Heart right ventricle (tissue), 16 donors: ENCODE measurements around the gene SUGP1. TPM values are rescaled to one million over a fixed set of nuclear protein-coding genes. Genes with fewer than 3 reads are reported as not detected.

Experiments
- ATAC-seq, 8 donors: fragments of 200-7000 bp; cut with Tn5 transposase; one replicate each; pipeline ENCODE4 v1.9.1; 2020; ENCODE audit warnings: mild to moderate bottlenecking in 8 of 8, moderate library complexity in 8 of 8, moderate number of reproducible peaks in 1 of 8
- DNase-seq, 2 donors: peaks; one replicate each; pipeline ENCODE4 v3.0.0-alpha.2; 2020
- H3K27ac ChIP-seq, 10 donors: fragments of 200-600 bp; sonication (generic) in 2 of 10; one replicate each; pipeline versions ENCODE4 v1.5.0 to v1.8.0; 2020 to 2022; ENCODE audit warnings: mild to moderate bottlenecking in 3 of 10
- H3K27me3 ChIP-seq, 7 donors: fragments of 200-600 bp; one replicate each; pipeline ENCODE4 v1.8.0; 2021 to 2022; ENCODE audit warnings: mild to moderate bottlenecking in 2 of 7
- H3K36me3 ChIP-seq, 9 donors: fragments of 200-600 bp; sonication (generic) in 1 of 9; one replicate each; pipeline versions ENCODE4 v1.5.0 to v1.8.0; 2020 to 2022; ENCODE audit warnings: mild to moderate bottlenecking in 2 of 9
- H3K4me1 ChIP-seq, 9 donors: fragments of 200-600 bp; sonication (generic) in 1 of 9; one replicate each; pipeline versions ENCODE4 v1.5.0 to v1.8.0; 2020 to 2022; ENCODE audit warnings: mild to moderate bottlenecking in 4 of 9
- H3K4me3 ChIP-seq, 10 donors: fragments of 200-600 bp; sonication (generic) in 2 of 10; one replicate each; pipeline versions ENCODE4 v1.5.0 to v1.8.0; 2020 to 2022; ENCODE audit warnings: mild to moderate bottlenecking in 7 of 10, moderate library complexity in 2 of 10
- H3K9me3 ChIP-seq, 11 donors: fragments of 200-600 bp in 10 of 11; sonication (generic) in 2 of 11; one replicate each; pipeline versions ENCODE4 v1.5.0 to v1.8.0; 2013 to 2022; ENCODE audit warnings: mild to moderate bottlenecking in 2 of 11, control low read depth in 1 of 11, moderate library complexity in 1 of 11
- WGBS, 2 donors: extraction: QIAGEN DNeasy Blood & Tissue Kit; methylation state at CpG; one replicate each; pipeline ENCODE4 v1.1.7; 2013; ENCODE audit warnings: inconsistent platforms in 1 of 2; 5-methylcytosine and 5-hydroxymethylcytosine counted together
- intact Hi-C, 10 donors: fragments of 100-400 bp; cut with DNase I; formaldehyde crosslinking; loops; one replicate each; pipeline versions ENCODE4 v1.11.1 to v1.14.2; 2022
- polyA plus RNA-seq, 2 donors: library from polyadenylated mRNA; stranded (reverse); fragments of 200-250 nt; gene quantifications; one replicate each; pipeline ENCODE4 v1.2.3, GENCODE V29; 2013
- total RNA-seq, 10 donors: library from RNA; stranded (reverse); fragmentation: NEBNext Ultra II Directional in 3 of 10; extraction: Animal tissue kit (Norgen Biotek cat#: 25700) in 3 of 10; gene quantifications; one replicate each; pipeline versions ENCODE4 v1.2.1 to v1.2.4, GENCODE V29; 2021 to 2023
- TF ChIP-seq, protein P1 (sequence below), 9 donors: fragments of 200-600 bp; sonication (generic) in 2 of 9; IDR thresholded peaks; one replicate each; pipeline versions ENCODE4 v1.5.0 to v1.8.0; 2021 to 2022; ENCODE audit warnings: antibody characterized with exemption in 9 of 9, mild to moderate bottlenecking in 5 of 9, moderate library complexity in 1 of 9
- donor health status: Arrhythmogenic right ventricular cardiomyopathy.
- donor health status: ischemic (EF 13 %, LVEDD 7.1; RV severe dilation, severe dysfunction).
- donor health status: healthy with polysubstance abuse.
- donor health status: DM: no; HTN: yes; CAD: no.
- donor health status: DM: no; HTN: no; CAD: no.
- donor health status: ischemic (EF 25% LVEDD 6.9; RV normal size, moderate dysfunction).
- donor health status: ischemic (EF 25% LVEDD 5.7; RV mildly dilated, moderate dysfunction).
- donor health status: healthy.
- donor health status: DM: yes; HTN: yes; CAD: no.
- donor health status: Ischemic cardiomyopathy.
- donor health status: ischemic (EF 35%, LVEDD 5.7; RV mildly dilated, moderate dysfunction).
- donor health status: nonischemic (EF 11% LVEDD 7.7; RV severe dilation, severe dysfunction).
- donor health status: DM: yes; HTN: yes; CAD: no.
- donor health status: PGD.
- donor health status: ischemic (EF 29% LVEDD 5.4; RV normal size, mild dysfunction).
- donor health status: nonischemic (EF 23%, LVEDD 6.1; RV moderate dilation, normal function).

The SUGP1 gene
- total and polyA plus RNA-seq, 12 donors = 30.1 to 50.2 (median 43.0) TPM

DNA sequence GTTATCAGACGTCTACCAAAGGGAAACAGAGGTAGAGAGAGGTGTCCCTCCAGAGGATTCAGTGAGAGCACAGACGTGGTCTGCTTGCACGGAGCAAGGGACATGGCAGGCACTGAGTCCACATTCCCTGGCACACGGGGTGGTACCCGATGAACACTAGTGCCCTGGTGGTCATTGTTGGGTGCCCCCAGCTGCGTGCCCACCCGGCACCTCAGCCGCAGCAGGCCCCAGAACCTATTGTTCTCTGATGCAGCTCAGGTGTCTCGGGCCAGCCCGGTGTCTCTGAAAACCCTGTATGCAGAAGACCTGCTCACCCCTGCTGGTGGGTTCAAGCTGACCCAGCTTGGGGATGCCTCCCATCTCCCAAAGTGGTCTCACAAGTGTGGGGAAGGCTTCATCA is 11.9 kb downstream of the SUGP1 start:
- ATAC-seq (no peak), DNase-seq (no peak)
- TF ChIP-seq, protein P1, sequence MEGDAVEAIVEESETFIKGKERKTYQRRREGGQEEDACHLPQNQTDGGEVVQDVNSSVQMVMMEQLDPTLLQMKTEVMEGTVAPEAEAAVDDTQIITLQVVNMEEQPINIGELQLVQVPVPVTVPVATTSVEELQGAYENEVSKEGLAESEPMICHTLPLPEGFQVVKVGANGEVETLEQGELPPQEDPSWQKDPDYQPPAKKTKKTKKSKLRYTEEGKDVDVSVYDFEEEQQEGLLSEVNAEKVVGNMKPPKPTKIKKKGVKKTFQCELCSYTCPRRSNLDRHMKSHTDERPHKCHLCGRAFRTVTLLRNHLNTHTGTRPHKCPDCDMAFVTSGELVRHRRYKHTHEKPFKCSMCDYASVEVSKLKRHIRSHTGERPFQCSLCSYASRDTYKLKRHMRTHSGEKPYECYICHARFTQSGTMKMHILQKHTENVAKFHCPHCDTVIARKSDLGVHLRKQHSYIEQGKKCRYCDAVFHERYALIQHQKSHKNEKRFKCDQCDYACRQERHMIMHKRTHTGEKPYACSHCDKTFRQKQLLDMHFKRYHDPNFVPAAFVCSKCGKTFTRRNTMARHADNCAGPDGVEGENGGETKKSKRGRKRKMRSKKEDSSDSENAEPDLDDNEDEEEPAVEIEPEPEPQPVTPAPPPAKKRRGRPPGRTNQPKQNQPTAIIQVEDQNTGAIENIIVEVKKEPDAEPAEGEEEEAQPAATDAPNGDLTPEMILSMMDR (IDR thresholded peaks at IDR 0.05) = no peak
- no peak overlapping the region for H3K27ac ChIP-seq
- H3K4me1 ChIP-seq = peaks cover 0 to 14% (median 0%) of the 10 kb centered on the region in 9 donors
- no peaks in the 10 kb centered on the region for H3K27me3 ChIP-seq
- intact Hi-C loops = no loop called here
- 95 to 96% methylated on average over 10 of the region's 10 CpGs for WGBS, 2 donors
- peaks cover 0 to 99% (median 35%) of the 10 kb centered on the region in 9 donors for H3K36me3 ChIP-seq
- H3K9me3 ChIP-seq = no peaks in the 10 kb centered on the region
- no peak overlapping the region for H3K4me3 ChIP-seq

DNA sequence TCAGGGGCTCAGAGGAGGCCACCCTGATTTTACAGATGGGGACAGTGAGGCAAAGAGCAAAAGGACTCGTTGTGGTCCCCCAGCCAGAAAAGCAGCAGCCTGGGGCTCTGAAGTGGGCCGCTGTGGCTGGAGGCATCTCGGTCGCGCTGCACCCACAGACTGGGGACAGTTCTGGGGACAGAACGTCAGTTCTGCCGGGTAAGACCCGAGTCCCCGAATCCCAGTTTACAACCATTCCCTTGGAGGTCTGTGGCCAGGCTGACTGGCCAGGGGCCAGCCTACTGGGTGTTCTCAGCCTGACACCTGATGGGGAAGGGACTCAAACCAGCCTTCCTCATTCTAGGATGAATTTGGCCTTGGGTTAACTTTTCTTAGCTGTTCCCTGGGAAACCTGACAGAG is 14.1 kb downstream of the SUGP1 start:
- intact Hi-C loops = no loop called here
- H3K4me1 ChIP-seq = peaks cover 0 to 14% (median 0%) of the 10 kb centered on the region in 9 donors
- 94 to 96% methylated on average over 9 of the region's 9 CpGs for WGBS, 2 donors
- H3K4me3 ChIP-seq = no peak overlapping the region
- H3K27ac ChIP-seq = no peak overlapping the region
- ATAC-seq (no peak), DNase-seq (no peak)
- no peaks in the 10 kb centered on the region for H3K9me3 ChIP-seq
- H3K27me3 ChIP-seq = no peaks in the 10 kb centered on the region
- peaks cover 0 to 100% (median 42%) of the 10 kb centered on the region in 9 donors for H3K36me3 ChIP-seq
- TF ChIP-seq, protein P1 (IDR thresholded peaks at IDR 0.05) = no peak

DNA sequence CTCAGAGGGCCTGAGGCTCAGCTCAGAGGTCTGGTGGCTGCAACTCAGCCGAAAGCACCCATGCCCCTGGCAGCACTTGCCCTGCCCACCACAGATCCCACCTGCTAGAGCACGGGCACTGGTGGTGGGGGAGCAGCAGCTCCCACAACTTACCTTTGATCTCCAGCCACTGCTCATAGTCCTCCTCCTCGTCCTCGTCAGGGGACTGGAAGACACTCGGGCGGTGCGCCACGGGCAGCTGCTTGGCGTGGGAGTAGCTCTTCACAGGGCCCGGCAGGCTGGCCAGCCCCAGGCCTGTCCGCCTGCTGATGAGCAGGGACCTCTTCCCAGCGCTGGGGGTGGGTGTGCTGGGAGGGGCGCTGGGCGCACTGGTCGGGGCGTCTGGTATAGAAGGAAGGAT is 14.6 kb downstream of the SUGP1 start:
- DNase-seq = no peak
- H3K4me3 ChIP-seq = no peak overlapping the region
- 94 to 95% methylated on average over 16 of the region's 16 CpGs for WGBS, 2 donors
- peaks cover 0 to 100% (median 47%) of the 10 kb centered on the region in 9 donors for H3K36me3 ChIP-seq
- peaks cover 0 to 14% (median 0%) of the 10 kb centered on the region in 9 donors for H3K4me1 ChIP-seq
- no peak overlapping the region for H3K27ac ChIP-seq
- no peaks in the 10 kb centered on the region for H3K9me3 ChIP-seq
- TF ChIP-seq, protein P1 (IDR thresholded peaks at IDR 0.05) = no peak
- ATAC-seq = no peak
- H3K27me3 ChIP-seq = no peaks in the 10 kb centered on the region
- intact Hi-C loops = no loop called here

DNA sequence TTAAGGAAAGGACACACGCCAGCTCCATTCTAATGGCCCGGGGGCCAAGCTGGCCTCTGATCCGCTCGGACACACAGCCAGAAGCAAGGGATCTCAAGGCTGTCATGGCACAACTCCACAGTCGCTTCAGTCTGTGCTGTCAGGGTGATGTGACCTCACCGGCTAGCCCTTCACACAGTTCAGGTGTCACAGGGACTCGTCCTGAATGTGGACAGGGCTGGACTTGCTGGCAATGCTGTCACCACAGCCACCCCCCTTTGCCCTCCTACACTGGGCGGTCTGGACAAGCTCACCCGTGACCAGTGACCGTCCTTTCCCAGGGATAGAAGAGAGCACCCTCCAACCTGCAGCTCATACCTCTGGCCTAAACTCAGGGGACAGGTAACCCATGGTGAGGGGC is 15.2 kb downstream of the SUGP1 start:
- Histone ChIP-seq H3K9me3 (no peaks in the 10 kb centered on the region), H3K4me3 (no peak overlapping the region), H3K36me3 (peaks cover 0 to 100% (median 49%) of the 10 kb centered on the region in 9 donors), H3K27me3 (no peaks in the 10 kb centered on the region), H3K4me1 (peaks cover 0 to 14% (median 0%) of the 10 kb centered on the region in 9 donors), H3K27ac (peak overlapping the region in 6 of 10 donors; percentile 10 to 75 (median 57))
- no peak for DNase-seq
- 72 to 75% methylated on average over 10 of the region's 10 CpGs for WGBS, 2 donors
- ATAC-seq = peak in 7 of 8 donors; percentile 32 to 60 (median 48)
- intact Hi-C loops = no loop called here
- TF ChIP-seq, protein P1 (IDR thresholded peaks at IDR 0.05) = no peak
